AG04449 (cell line): ENCODE data around the gene CCNL1.

Experiments used
- CTCF ChIA-PET: fragments of 350-600 bp; formaldehyde crosslinking; extraction: SDS; loops from one replicate; lab custom pipeline; 2021; ENCODE audit warnings: antibody characterized with exemption; lab: Yijun Ruan, JAX
- POLR2A ChIA-PET: fragments of 400-600, 350-600 bp; formaldehyde crosslinking; extraction: SDS; loops from one replicate; lab custom pipeline; 2020; ENCODE audit warnings: antibody characterized with exemption, inconsistent platforms; lab: Yijun Ruan, JAX
- DNase-seq: peaks from one replicate; pipeline ENCODE4 v3.0.0-alpha.2; 2010; ENCODE audit warnings: low read depth, low spot score
- H3K4me3 ChIP-seq: 2 replicates; pipeline ENCODE4 v1.5.1; 2011; ENCODE audit warnings: low read depth, mild to moderate bottlenecking, control low read depth, low read length
- TF ChIP-seq, protein P1 (sequence below): IDR thresholded peaks from one replicate; pipeline ENCODE4 v1.5.1; 2011; ENCODE audit warnings: mild to moderate bottlenecking, moderate library complexity, low read length, control low read depth, inconsistent platforms; ENCODE audit not compliant: insufficient read depth; ENCODE audit errors: missing control alignments

Gene CCNL1

DNA sequence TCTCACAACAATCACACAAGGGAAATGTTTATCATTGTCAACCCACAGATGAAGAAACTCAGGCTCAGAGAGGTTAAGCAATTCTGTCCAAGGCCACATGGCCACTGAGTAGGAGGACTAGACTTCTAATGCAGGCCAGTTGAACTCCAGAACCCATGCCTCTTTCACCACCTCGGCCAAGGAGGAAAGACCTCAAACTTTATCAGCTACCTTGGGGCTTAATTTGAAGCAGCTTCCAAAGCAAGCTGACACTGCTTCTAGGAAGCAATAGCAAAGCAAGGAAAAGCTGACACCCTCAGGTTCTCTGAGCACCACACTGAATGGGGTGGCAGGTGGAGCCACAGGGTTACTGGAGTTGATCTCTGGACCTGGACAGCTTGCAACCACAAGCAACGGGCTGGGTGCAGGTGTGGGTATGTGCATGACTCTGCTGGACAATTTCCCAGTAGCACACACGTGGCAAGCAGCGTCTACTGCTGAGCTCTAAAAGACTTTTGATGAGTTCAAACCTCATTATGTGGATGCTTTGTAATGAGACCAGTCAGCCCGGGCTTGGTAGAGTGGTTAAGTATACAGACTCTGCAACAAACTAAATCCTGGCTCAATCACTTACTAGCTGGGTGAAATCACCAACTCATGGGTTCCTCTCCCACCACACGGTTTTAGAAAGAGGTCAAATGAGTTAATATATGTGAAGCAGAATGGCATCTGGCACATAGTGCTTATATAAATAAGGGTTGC, 23.1 kb downstream of the CCNL1 start:
- CTCF ChIA-PET = interaction anchor here (0.6 to 9.6 kb wide), 61 partner anchors 11 to 1158 kb away, joined by 3 to 102 read pairs (median 5); partner anchors contain the start of genes CCNL1 and TIPARP
- DNase-seq = no peak

DNA sequence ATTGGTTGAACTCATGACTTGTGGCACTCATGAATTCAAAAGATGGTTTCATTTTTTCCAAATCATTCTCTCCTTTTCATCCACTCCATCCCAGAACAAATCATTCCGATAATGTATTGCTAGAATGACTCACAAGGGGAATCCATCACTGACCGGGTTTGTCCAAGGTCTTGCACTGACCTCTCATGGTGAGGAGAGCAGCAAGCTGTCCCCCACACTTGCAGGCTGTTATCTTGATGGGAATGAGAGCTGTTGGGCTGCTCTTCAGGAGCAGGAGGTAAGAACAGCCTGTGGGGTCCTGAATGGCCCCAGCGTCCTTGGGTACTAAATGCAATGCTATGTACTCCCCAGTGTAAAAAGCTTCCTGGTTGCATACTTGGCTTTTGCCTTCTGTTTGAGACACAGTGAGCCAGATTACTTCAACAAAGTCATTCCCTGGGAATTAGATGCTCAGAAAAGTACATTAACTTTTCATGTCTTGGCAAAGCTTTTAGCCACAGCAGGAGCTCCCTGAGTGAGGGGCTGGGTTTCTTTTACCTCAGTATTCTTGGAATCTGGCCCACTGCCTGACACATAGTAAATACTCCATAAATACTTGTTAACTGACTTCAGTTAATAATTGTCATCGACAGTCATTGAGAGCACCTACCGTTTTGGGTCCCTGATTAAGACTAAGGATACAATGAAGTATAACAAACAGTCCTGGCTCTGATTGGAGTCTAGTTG, 24.1 kb downstream of the CCNL1 start:
- TF ChIP-seq, protein P1, sequence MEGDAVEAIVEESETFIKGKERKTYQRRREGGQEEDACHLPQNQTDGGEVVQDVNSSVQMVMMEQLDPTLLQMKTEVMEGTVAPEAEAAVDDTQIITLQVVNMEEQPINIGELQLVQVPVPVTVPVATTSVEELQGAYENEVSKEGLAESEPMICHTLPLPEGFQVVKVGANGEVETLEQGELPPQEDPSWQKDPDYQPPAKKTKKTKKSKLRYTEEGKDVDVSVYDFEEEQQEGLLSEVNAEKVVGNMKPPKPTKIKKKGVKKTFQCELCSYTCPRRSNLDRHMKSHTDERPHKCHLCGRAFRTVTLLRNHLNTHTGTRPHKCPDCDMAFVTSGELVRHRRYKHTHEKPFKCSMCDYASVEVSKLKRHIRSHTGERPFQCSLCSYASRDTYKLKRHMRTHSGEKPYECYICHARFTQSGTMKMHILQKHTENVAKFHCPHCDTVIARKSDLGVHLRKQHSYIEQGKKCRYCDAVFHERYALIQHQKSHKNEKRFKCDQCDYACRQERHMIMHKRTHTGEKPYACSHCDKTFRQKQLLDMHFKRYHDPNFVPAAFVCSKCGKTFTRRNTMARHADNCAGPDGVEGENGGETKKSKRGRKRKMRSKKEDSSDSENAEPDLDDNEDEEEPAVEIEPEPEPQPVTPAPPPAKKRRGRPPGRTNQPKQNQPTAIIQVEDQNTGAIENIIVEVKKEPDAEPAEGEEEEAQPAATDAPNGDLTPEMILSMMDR = peak; percentile 13
- CTCF ChIA-PET = interaction anchor here (0.7 to 9.6 kb wide), 18 partner anchors 9 to 1092 kb away, joined by 3 to 102 read pairs (median 6); no protein-coding TSS in a partner anchor
- POLR2A ChIA-PET = no interaction called here
- DNase-seq = no peak
- H3K4me3 ChIP-seq = no peak overlapping the region

More for the DNA sequence above, 23.1 kb downstream of the CCNL1 start:
- TF ChIP-seq, protein P1 = no peak
- no peak overlapping the region for H3K4me3 ChIP-seq
- POLR2A ChIA-PET = interaction anchor here (1.0 to 1.3 kb wide), 2 partner anchors 23 to 414 kb away, joined by 3 read pairs; partner anchors contain the start of gene CCNL1

DNA sequence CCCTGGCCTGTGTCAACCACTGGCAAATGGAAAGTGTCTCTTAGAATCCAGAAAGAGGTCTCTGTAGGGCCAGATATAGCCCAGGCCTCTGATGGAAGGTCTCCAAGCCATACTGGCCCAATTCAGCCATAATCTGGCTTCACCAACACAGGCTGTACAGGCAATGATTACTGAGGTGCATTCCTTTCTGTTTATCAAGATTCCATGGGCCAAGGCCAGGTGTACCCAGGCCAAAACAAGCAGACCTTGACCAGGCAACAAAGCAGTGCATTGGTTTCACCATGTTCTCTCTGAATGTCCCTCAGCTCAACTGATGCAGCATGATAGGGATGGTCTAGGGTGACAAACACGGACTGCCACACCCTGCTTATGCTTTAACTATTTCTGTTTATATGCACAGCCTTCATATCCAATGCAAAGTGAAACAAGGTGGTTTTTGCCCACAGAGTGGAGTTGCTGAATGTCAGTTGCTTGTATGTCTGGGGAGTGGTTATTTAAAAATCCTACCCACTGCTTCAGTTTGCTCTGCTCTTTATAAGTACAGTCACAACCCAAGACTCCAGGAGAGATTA, 25.2 kb downstream of the CCNL1 start:
- ChIA-PET POLR2A (no interaction called here), CTCF (interaction anchor here (1.1 to 9.6 kb wide), 6 partner anchors 10 to 983 kb away, joined by 3 to 102 read pairs (median 4); no protein-coding TSS in a partner anchor)
- DNase-seq = no peak

GRCh38 chr3:157133434-157134320, 26.3 kb downstream of the CCNL1 start:
- TF ChIP-seq, protein P1 = no peak
- no peak overlapping the region for H3K4me3 ChIP-seq
- no peak for DNase-seq
- POLR2A ChIA-PET = interaction anchor here (0.9 kb wide), 1 partner anchor 26 kb away, joined by 3 read pairs; the partner anchor contains the start of gene CCNL1
- CTCF ChIA-PET = interaction anchor here (0.7 to 9.6 kb wide), 7 partner anchors 45 to 982 kb away, joined by 3 to 102 read pairs (median 4); no protein-coding TSS in a partner anchor

More for the DNA sequence above, 25.2 kb downstream of the CCNL1 start:
- TF ChIP-seq, protein P1 = no peak
- H3K4me3 ChIP-seq = no peak overlapping the region

DNA sequence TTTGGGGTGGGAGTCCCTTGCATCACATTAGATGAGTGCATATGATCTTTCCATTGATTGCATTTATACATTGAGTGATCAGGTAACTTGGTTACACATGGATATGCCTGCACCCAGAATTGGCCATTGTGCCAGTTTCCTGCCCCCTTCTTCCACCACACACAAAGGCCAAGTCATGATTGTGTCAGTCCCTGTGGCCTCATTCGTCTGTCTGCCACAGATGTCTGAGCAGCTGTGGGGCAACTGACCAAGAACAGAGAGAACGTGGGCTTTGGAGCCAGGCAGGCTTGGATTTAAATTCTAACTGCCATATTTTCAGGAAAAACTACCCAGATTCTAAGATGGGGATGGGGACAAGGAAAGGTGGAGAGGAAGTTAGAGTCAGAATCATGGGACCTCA, 27.0 kb downstream of the CCNL1 start:
- DNase-seq = no peak
- POLR2A ChIA-PET = no interaction called here
- H3K4me3 ChIP-seq = no peak overlapping the region
- TF ChIP-seq, protein P1 = no peak
- CTCF ChIA-PET = interaction anchor here (1.1 to 9.6 kb wide), 7 partner anchors 45 to 982 kb away, joined by 3 to 102 read pairs (median 9); no protein-coding TSS in a partner anchor
